GM18508 (cell line): ENCODE results near the gene FBXO9.

ENCODE experiments used
- ATAC-seq: cut with Tn5 transposase; IDR thresholded peaks from one replicate; pipeline ENCODE4 v1.9.1; 2021; ENCODE audit warnings: moderate number of reproducible peaks; ENCODE audit not compliant: insufficient read depth, unreplicated experiment

The FBXO9 gene

DNA sequence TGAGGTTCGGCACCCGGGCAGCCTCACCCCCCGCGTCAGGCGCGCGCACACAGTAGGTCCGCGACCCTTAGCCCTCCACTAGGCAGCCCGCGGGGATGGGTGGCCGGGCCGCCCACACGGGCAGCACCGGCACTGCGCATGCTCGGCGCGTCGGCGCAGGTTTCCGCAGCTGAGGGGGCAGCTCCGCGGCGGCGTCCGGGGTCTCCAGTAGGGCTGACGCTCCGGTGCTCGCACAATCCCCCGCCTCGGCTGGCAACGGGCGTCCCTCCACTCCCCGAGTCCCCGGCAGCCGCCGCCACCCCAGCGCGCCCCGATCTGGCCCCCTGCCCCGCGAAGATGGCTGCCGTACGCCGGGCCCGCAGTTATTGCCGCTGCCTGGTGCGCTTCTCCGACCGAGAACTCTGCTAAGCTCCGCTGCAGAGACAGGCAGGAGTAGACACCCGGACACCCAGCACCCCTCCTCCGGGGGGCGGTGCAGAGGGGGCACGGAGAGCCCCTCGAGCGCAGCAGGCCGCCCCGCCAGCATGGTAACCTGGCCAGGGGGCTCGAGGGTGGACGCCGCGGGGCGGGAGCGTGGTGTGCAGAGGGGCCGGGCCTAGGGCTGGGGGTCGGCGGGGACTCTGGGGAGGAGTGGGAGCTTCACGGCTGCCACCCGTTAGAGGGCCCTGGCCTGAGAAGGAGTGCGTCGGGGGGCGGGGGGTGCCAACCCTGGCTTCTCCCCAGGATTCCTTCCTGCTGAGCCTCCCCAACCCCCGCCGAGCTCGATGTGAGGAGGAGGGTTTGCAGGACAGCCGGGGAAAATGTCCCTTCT, at the start of gene FBXO9:
Gene FBXO9 (plus strand): TSS at position 139 of the 811 bp plus-strand sequence. CDS start 386 bp downstream, at position 525.
- ATAC-seq: peak; percentile 21

DNA sequence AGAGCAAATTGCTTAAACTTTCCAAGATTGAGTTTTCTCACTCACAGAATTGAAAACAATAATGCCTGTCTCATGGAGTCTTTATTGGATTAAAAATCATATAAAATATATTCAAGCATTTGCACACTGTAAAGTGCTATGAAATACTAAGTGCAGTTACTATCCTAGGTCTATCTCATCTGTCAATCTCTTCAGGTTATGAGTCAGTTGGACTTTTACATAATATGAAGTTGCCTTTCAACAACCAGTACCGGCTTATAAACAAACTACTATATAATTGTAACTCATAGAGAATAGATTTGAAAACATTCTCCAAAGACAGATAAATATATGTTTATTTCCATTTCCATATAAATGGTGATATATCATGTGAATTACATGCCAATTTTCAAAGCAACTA, 49.7 kb upstream of the FBXO9 start:
- no peak for ATAC-seq

DNA sequence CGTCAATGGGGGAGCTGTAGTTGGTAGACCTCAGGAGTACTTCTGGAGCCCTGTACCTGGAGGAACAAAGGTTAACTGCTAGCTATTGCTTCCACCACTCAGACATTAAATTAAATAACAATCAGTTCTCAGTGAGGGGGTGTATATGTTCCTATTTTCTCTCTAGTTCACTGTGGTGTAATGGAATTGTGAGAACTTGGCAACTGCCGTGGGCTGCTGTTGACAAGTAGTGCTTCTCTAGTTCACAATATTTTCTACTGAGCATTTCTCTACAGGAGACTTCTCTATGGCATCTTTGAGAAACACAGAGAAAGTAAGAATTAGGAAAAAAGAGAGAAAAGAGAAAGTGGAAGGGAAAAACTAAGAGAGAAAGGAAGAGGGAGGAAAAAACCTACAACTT, 46.8 kb upstream of the FBXO9 start:
- no peak for ATAC-seq

DNA sequence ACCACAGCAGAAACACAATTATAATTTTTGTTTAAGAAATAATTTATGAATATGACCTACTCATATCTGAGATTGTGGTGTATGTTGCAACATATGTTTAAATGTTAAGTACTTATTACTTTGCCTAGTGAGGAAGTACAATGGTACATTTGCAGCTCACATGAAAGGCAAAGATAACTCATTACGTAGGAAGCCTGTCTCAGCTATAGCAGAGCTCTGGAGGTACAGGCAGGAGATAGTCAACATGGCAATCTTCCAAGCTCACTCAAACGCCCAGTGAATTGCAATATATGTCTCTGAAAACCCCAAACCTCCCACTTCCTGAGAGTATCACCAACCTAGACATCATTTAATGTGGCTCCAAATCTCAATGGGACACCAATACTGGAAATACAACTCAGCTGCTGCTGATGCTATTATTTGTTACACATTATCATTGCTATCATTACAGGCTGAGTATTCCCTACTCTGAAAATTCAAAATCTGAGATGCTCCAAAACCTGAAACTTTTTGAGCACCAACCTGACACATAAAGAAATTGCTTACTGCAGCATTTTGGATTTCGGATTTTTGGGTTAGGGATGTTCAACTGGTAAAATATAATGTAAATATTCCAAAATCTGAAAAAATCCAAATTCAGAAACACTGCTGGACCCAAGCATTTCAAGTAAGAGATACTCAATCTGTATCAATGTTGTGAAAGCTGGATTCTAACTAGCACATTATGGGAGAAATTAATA, 45.0 kb upstream of the FBXO9 start:
- ATAC-seq: no peak

DNA sequence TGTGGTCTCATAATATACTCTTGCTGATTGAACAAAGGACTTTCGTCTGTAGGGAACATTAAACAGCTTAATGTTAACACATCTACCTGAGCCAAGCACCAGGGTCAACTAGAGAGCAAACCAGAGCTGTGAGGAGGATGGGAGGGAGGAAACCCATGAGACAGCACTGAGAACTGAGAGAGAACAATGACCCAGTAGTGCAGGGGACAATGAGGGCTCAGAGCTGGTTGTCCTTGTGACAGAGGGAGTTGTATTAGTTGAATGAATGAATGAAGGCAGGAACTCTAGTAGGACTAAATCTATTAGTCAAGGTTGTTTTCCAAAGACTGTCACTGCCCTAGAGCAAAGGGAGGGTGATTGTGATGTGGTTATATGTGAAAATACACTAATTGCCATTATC, 41.9 kb upstream of the FBXO9 start:
- ATAC-seq: no peak

DNA sequence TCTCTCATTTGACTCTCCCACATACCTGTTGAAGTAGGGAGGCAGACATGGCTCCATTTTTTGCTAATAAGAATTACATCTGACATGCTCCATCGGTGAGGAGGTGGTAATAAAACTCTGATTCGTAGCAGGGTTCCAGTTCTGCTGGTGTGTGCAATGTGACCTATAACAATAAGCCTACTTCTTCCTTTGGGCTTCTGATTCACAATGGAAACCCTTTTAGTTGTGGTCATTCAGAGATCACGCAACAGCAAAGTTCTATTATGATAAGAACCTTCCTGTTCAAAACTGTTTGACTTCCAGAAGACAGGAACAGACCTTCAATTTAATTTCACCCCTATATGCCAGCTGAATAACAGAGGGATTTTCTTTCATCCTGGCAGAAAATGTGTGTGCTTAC, 38.7 kb upstream of the FBXO9 start:
- ATAC-seq: no peak

DNA sequence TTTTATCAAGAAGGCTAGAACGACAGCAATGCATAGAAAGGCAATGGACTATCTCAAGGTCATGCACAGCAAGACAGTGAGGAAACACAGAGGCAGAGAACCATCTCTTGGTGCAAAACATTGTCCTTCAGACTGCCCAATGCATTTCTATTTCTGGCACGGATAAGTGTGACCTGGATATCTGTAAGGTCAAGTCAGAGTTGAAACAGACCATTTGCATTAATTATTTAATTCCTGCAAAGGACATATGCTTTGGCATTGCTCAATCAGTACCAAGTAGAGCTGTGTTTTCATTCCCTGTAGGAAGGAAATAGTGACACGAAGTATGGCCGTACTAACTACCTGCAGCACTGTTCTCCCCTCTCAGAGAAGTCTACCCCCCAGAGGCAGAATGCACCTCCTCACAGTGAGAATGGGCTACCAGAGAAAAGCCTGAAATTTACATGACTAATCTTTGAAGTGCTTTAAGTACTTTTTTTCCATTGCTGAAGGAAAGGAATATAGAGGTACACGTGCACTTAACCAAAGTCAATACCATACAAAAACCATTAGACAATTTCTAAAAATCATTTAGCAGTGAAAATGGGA, 38.0 kb upstream of the FBXO9 start:
- ATAC-seq: no peak

DNA sequence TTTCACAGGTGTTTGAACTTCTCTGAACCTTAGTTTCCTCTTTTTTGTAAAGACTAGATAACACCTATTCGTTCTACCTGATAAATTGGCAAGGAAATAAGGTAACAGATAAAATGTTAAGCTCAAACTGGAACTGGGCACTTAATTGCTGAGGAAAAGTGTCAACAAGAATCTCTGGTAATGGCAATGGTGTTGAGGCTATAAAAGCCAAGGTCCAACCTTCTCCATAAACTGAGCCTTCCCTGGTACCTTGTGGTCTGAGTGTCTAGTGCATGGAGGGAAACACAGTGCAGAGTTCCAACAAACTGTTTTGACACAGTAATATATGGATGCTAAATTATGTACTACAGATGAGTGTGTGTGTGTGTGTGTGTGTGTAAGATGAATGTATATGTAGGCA, 36.7 kb upstream of the FBXO9 start:
- ATAC-seq: no peak

DNA sequence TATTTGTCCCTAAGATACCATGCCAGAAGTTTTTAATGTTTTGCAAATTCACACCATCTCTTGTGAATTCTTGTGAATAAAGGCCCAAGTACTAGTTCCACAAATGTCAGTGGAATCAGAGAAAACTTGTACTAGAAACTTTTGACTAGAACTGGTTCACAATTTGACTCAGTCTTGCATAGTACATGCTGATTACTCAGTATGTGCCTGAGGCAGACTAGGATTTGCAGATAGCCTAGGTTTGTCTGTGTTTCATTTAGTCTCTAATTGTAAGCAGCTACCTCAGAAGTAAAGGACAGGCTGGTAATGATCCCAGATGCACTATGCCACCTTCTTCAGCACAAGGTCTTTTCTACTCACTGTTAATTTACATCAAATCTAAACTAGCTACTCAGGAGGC, 35.9 kb upstream of the FBXO9 start:
- no peak for ATAC-seq

DNA sequence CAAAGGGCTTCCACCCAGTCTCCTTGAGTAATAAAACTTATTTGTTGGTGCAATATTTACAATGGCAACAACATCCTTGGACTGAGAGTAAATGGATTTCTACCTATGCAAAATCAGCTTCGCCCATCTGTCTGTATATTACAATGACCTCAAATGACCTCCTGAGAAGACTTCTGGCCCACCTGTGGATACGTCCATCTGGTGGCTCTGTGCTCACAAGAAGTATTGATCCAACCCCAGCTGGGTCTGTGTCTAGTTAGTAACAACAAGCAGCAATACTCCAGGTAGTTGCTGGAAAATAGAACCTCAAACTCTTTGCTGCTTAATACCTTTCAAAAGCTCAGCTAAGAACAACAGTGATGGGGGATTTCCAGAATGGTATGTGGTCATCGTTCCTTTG, 35.4 kb upstream of the FBXO9 start:
- ATAC-seq: no peak

DNA sequence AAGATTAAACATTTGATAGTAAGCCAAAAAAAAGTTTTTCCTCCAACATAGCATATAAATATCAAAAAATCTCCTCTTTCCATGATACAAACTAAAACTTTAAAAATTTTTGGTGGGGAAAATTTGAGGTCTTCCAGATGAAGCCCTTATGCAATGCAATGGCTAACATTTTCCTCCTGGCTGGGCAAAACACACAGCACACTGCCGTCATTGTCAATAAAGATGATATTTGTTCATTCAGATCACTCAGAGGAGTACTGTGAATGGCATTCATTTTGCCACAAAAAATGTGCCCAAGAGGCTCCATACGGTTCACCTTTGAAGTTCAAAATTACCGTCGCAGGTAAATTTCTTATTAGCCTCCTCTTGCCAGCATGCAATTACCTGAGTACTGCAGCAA, 33.9 kb upstream of the FBXO9 start:
- ATAC-seq: no peak

DNA sequence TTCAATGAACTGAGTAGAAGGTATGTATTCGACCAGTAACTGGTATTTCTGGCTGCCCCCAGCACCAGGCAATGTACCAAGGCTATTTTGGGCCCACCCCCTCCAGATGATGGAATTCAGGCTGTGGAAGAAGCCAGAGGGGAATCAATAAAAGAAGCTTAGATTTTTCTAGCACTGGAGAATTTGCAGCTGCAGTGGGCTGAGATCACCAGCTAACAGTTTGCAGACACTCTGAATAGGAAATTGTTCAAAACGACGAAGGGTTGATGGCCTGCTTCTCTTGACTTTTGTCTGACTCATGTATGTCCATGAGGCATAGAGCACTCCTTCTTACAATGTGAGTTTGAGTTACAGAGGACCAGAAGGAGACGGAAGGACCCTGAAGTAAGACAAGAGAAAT, 32.4 kb upstream of the FBXO9 start:
- ATAC-seq: no peak

DNA sequence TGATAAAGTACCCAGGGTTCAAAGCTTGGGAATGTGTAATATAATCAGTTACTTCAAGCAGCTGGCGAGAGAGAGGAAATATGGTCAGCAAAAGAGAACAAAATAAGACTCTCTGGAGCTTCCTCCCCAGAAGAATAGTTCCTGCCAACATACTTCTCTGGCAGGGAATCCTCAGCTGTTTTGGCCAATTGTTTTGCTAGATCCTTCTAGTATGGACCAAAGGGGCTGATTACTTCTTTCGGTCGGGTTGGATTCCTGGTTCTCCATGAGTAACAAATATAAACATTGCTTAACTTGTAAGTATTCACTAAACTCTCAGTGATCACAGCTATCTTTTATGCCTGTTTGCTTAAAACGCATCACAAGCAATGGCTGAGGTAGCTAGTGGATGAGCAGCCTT, 31.4 kb upstream of the FBXO9 start:
- no peak for ATAC-seq

DNA sequence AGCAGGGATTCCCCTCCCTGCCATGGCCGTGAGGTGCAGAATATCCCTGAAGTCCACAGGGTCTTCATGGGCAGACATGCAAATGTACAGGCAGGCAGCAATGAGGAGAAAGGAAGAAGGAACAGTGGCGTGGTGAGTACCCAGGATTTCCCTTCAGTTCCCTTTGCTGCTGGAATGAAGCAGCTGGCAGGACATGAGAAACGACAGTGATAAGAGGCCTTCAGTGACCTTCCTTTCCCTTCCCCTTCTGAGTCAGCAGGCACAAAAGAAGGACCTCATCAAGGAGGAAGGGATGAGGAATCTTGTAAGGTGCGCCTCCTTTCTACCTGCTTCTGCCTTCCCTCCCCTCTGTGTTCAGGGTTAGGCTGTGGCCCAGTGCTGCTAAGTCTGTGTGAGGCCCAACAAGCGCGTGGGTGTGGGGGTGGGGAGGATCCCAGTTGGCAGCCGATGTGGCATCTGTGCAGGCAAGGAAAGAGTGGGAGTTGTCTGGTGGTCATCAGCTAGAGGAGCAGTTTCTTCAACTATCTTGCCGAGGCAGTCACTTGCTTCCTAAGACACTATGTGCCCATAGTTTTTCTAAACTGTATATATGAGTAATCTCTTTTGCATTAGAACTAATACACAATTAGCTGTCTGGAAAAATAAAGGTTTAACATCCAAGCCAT, 29.5 kb upstream of the FBXO9 start:
- ATAC-seq: no peak

DNA sequence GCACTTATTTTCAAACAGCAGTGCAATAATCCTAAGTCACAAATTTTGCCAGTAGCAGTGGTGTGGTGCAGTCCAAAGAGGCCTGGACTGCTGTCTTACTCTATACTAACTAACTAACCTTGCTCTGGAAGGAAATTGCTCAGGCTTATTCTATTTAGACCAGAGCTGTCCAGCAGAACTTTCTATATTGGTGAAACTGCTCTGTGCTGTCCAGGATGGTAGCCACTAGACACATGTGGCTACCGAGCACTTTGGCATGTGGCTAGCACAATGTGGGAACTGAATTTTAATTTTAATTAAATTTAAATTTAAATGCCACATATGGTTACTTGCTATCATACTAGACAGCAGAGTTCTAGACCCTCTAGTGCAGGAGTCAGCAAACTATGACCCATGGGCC, 27.1 kb upstream of the FBXO9 start:
- ATAC-seq: no peak

DNA sequence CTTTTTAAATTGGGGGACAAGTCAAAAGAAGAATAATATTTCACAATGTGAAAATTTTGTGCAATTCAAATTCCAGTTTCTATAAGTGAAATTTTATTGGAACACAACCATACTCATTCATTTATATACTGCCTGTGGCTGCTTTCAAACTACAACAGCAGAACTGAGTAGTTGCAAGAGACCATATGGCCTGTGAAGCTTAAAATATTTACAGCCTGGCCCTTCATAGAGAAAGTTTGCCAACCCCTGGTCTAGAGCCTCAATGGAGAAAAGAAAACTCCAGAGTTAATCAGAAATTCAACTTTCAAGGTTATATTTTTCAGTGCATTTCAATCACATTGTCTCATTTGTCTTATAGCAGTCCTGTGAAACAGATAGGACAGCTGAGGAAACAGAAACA, 26.6 kb upstream of the FBXO9 start:
- no peak for ATAC-seq

DNA sequence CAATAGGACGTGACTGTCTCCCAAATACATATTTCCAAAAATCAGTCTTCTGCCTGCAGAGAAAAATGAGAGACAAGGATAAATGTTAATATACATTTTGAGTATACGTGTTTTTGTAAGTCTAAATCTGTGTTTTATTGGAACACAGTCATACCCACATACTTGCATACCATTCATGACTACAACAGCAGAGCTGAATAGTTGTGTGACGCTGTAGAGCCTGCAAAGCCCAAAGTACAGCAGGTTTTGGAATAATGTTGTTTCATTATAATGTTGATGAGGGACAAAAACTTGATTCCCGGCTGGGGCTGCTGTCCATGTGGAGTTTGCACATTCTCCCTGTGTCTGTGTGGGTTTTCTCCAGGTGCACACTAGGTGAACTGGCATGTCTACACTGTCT, 23.8 kb upstream of the FBXO9 start:
- no peak for ATAC-seq

DNA sequence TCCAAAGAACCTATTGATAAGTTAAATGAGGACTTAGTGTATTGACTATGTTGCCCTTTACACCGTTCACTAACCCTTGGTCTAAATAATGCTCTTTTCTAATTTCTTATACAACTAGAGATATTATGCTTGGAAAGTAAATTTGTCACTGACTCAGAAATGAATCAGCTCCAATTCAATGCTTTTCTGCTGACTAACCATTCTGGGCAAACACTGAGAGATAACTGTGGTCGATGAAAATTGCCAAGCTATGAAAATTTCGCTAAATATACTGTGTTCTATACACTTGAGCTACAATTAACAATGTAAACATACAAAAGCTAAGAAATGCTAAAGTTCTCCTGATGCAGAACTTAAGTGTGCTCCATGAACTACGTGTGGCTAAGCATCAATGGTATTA, 23.1 kb upstream of the FBXO9 start:
- no peak for ATAC-seq

DNA sequence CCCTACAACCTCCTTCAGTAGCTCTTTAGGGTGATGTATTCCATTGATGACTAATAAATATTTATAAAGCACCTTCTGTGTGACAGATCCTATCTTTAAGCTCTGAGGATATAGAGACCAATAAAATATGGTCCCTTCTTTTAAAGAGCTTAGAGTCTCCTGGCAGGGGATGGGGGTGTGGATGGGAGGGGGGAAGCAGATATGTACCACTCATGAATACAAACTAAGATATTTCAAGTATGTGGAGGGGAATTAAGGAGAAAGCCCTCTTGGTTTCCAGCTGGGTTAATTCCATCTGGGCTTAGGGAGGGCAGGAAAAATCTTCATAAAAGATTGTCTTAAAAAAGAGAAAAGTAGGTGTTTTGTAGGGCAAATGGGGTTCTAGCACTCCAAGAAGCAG, 21.6 kb upstream of the FBXO9 start:
- ATAC-seq: no peak

DNA sequence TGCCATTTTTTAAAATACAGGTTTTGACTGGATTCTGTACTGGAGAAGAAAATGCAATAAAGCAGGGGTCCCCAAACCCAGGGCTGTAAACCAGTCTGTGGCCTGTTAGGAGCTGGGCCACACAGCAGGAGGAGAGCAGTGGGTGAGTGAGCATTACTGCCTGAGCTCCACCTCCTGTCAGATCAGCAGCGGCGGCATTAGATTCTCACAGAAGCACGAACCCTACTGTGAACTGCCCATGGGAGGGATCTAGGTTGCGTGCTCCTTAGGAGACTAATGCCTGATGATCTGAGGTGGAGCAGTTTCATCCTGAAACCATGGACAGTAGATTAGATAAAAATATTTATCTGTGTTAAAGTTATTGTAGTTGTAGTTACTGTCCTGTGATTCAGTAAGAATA, 21.1 kb upstream of the FBXO9 start:
- no peak for ATAC-seq

DNA sequence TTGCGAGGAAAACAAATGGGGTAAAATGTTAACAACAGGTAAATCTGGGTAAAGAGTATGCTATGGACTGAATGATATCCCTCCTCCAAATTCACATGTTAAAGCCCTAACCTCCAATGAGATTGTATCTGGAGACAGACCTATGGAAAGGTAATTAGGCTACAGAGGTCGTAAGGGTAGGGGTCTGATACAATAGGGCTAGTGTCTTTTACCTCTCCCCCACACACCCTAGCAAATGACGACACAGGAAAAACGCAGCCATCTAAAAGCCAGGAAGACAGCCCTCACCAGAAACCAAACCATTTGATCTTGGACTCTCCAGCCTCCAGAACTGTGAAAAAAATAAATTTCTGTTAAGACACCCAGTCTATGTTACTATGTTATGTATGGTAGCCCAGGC, 20.6 kb upstream of the FBXO9 start:
- no peak for ATAC-seq
